ENCODE data around the gene TMA7B.

The TMA7B gene

DNA sequence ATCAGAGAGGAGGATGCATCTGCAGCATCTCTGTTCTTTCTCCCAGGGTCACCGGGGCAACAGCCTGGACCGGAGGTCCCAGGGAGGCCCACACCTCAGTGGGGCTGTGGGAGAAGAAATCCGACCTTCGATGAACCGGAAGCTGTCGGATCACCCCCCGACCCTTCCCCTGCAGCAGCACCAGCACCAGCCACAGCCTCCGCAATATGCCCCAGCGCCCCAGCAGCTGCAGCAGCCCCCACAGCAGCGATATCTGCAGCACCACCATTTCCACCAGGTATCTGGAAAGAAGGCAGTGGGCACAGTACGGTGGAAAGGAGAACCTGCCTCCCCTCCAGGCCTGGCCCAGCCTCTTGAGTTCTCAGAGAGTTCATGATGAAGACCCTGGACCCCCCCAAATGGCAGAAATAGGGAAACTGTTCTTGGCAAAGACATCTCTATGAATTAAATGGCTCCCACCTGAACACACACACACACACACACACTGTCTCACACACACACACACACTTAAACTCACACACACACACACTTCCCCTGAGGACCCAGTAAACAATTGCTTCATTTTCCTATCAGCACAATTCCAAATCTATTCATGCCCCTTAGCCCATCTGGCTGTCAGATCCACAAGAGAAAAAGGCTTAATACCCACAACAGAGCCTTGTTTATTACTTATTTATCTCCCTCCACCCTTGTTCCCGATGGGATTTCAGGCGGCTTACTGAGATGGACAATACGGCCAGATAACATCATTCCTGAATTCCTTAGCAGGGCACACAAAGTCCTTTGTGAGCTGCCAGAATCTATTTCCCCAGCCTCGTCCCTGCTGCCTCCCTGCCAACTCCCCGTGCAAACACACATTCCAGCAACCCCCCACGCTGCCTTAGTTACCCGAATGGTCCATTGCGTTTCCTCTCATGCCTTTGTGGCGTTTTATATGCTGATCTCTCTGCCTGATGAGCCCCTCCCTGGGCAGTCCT is 8.1 kb downstream of the TMA7B start:
- TF ChIP-seq, protein P1, sequence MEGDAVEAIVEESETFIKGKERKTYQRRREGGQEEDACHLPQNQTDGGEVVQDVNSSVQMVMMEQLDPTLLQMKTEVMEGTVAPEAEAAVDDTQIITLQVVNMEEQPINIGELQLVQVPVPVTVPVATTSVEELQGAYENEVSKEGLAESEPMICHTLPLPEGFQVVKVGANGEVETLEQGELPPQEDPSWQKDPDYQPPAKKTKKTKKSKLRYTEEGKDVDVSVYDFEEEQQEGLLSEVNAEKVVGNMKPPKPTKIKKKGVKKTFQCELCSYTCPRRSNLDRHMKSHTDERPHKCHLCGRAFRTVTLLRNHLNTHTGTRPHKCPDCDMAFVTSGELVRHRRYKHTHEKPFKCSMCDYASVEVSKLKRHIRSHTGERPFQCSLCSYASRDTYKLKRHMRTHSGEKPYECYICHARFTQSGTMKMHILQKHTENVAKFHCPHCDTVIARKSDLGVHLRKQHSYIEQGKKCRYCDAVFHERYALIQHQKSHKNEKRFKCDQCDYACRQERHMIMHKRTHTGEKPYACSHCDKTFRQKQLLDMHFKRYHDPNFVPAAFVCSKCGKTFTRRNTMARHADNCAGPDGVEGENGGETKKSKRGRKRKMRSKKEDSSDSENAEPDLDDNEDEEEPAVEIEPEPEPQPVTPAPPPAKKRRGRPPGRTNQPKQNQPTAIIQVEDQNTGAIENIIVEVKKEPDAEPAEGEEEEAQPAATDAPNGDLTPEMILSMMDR (IDR thresholded peaks at IDR 0.05; ENCODE audit: insufficient read depth, low read depth, low read length, missing control alignments): no peak
- no peak for DNase-seq (ENCODE audit: low read depth)
- no peak overlapping the region for H3K4me3 ChIP-seq (ENCODE audit: low read depth, low read length)

DNA sequence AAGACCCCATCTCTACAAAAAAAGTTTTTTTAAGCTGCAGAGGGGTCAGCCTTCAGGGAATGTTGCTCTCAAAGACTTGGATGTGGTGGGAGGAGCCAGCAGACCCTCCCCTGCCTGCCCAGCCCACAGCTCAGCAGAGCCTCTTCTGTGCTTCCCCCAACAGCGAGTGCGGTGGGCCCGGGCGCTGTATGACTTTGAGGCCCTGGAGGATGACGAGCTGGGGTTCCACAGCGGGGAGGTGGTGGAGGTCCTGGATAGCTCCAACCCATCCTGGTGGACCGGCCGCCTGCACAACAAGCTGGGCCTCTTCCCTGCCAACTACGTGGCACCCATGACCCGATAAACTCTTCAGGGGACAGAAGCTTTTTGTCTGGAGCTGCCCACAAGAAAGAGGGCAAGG is 10.5 kb downstream of the TMA7B start:
- no peak overlapping the region for H3K4me3 ChIP-seq (ENCODE audit: low read depth, low read length)
- TF ChIP-seq, protein P1 (IDR thresholded peaks at IDR 0.05; ENCODE audit: insufficient read depth, low read depth, low read length, missing control alignments): no peak
- DNase-seq (ENCODE audit: low read depth): no peak

DNA sequence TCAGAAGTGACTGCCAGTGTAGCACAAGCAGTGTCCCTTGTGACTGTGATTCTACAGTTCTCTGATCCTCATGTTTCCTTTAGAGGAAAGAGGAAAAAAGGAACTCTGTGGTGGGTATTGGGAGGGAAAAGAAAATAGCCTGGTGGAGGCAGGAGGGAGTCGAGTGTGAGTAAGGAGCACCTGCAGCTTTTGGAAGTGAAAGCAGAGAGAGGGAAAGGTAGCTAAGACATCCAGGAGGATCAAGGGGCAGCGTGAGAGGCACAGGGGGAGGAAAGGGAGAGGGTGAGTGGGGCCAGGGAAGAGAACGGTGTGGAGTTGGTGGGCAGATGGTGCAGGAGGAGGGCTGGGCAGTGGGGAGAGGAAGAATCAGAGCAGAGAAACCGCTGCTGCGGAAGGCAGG is 12.4 kb downstream of the TMA7B start:
- DNase-seq (ENCODE audit: low read depth): no peak
- H3K4me3 ChIP-seq (ENCODE audit: low read depth, low read length): no peak overlapping the region
- TF ChIP-seq, protein P1 (IDR thresholded peaks at IDR 0.05; ENCODE audit: insufficient read depth, low read depth, low read length, missing control alignments): no peak

DNA sequence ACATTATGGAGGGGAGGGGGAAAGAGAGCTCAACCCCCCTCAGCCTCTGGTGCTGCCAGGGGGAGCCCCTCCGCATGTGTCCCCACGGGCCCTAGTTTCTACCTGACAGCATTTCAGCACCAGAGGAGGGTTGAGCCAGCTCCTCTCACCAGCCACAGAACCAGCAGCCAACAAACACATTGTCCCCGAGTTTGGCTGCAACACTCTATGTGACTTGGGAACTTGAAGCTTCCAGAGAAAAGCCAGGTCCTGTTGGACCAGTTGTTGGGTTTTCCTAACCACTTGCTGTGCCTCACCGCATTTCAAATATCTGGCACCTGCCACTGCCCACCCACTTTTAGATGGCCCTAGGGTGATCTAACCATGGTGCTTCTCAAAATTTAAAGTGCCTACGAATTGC is 13.5 kb downstream of the TMA7B start:
- no peak overlapping the region for H3K4me3 ChIP-seq (ENCODE audit: low read depth, low read length)
- TF ChIP-seq, protein P1 (IDR thresholded peaks at IDR 0.05; ENCODE audit: insufficient read depth, low read depth, low read length, missing control alignments): no peak
- no peak for DNase-seq (ENCODE audit: low read depth)

DNA sequence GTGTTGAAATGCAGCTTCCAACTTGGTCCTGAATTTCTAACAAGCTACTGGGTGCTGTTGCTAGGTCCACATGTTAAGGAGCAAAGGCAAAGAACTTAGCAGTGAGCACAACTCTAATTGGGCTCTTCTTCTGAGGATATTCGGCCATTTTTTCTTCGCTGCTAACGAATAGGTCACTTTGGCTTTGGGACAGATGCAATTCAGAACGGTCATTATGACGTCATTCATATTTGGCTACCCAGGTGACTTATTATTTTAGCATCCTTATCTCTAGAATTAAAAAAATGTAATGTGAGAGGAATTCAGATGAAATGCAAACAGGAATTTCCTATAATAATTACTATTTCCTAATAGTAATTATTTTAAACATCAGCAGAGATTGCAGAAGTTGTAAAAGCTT is 13.9 kb downstream of the TMA7B start:
- DNase-seq (ENCODE audit: low read depth): no peak
- TF ChIP-seq, protein P1 (IDR thresholded peaks at IDR 0.05; ENCODE audit: insufficient read depth, low read depth, low read length, missing control alignments): no peak
- no peak overlapping the region for H3K4me3 ChIP-seq (ENCODE audit: low read depth, low read length)

DNA sequence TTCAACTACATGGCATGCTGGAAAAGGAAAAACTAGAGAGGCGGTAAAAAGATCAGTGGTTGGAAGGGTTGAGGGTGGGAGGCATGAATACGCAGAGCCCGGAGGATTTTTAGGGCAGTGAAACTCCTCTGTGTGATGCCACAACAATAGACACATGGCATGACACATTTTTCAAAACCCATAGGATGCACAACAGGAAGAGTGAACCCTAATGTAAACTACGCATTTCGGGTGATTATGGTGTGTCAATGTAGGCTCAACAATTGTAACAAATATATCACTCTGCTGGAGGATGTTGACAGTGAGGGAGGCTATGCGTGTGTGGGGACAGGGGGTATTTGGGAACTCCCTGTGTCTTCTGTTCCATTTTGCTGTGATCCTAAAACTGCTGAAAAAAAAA is 18.9 kb downstream of the TMA7B start:
- TF ChIP-seq, protein P1 (IDR thresholded peaks at IDR 0.05; ENCODE audit: insufficient read depth, low read depth, low read length, missing control alignments): no peak
- DNase-seq (ENCODE audit: low read depth): no peak
- H3K4me3 ChIP-seq (ENCODE audit: low read depth, low read length): no peak overlapping the region

Measured in GM12865 (cell line).